HFF-Myc (cell line): Measurements from ENCODE around the gene LRRC47.

Source experiments
- DNase-seq: peaks from one replicate; pipeline ENCODE4 v3.0.0-alpha.2; 2011; ENCODE audit warnings: low read depth; ENCODE audit errors: extremely low read depth
- H3K4me3 ChIP-seq: replicated peaks from 2 replicates; pipeline ENCODE4 v1.5.1; 2011; ENCODE audit warnings: low read depth, mild to moderate bottlenecking, control low read depth, low read length
- TF ChIP-seq, protein P1 (sequence below): IDR thresholded peaks from 2 replicates; pipeline ENCODE4 v1.5.1; 2012; ENCODE audit warnings: mild to moderate bottlenecking, low read depth, low read length, control low read depth; ENCODE audit errors: missing control alignments

Gene LRRC47

DNA sequence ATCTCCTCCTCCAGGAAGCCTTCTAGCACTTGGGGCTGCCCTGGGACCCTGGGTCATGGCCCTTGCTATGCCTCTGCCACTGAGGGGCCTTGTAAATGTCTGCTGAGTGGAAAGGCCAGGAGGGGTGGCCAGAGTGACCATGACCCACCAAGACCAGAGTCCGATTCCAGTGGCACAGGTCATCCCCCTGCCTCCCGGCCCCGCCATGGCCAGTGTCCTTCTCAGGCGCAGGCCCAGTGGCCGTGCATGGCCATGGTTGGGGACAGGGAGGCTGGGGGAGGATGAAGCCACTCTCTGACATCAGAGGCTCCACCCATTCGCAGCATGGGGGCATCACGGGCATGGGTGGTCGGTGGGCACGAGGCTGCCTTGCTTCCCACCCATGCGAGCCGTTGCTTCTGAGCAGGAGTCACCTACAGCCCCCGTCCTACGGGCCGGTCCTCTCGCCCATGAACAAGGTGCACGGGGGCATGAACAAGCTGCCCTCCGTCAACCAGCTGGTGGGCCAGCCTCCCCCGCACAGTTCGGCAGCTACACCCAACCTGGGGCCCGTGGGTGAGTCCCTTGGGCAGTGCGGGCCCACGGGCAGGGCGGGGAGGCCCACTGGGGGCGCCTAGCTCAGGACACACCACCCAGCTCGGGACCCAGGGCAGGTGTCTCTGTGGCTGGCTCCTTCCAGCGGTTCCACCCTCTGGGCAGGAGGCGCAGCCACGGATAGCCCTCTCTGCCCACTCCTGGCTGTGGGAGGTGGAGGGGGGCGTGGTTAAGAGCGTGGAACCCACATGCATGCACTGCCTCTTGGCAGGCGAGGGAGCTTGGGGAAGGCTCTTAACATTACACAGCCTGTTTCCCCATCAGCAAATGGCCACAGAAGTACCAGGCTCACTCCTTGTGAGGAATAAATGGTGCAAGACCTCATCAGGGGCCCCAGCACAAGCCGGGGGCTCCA is 66.4 kb downstream of the LRRC47 start:
- TF ChIP-seq, protein P1, sequence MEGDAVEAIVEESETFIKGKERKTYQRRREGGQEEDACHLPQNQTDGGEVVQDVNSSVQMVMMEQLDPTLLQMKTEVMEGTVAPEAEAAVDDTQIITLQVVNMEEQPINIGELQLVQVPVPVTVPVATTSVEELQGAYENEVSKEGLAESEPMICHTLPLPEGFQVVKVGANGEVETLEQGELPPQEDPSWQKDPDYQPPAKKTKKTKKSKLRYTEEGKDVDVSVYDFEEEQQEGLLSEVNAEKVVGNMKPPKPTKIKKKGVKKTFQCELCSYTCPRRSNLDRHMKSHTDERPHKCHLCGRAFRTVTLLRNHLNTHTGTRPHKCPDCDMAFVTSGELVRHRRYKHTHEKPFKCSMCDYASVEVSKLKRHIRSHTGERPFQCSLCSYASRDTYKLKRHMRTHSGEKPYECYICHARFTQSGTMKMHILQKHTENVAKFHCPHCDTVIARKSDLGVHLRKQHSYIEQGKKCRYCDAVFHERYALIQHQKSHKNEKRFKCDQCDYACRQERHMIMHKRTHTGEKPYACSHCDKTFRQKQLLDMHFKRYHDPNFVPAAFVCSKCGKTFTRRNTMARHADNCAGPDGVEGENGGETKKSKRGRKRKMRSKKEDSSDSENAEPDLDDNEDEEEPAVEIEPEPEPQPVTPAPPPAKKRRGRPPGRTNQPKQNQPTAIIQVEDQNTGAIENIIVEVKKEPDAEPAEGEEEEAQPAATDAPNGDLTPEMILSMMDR: no peak
- no peak for DNase-seq
- H3K4me3 ChIP-seq: no peak overlapping the region
